Stimulated activated CD8-positive, alpha-beta memory T cell treated with anti-CD3 and anti-CD28 coated beads, Interleukin-12 subunit alpha, Interleukin-12 subunit beta, amount 100 ng/mL, for 24 hours (primary cell): Measurements from ENCODE around the gene USP32.

ENCODE experiments used
- DNase-seq: peaks from one replicate; pipeline ENCODE4 v3.0.0-alpha.2; 2020; ENCODE audit errors: extremely low read depth

Gene USP32

DNA sequence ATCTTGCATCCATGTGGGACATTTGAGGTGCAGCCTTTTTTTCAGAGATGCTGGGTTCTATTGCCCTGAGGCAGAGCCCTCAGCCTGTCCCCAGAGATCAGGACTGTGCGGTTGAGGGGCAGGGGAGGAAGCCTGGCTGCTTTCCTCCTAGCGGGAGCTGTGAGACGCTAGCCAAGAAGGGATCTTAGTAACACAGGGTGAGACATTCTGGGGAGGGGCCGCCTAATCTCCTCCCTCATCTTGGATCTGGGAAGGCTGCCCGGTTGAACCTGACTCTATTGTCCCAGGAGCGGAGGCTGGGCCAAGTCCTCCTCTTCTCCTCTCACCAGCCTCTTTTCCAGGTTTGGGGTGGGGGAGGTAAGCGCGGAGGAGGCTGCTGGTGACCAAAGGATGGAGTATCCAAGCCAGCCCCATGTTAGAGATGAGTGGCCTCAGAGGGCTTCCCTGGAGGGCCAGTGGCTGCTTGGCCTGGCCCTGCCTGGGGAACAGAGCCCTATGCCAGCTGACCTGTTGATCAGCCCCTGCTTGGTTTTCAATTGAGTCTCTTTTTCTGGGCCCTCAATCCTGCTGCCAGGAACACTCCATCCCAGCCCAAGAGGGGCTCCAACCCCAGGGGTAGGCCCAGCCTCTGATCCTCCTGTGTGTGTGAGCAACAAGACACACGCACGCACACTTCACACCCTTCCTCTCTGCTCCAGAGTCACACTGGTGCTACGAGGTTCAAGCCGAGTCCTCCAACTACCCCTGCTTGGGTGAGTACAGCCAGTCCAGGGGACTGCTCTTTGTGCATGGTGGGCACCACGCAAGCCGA is 237.1 kb downstream of the USP32 start:
- DNase-seq, result no peak

DNA sequence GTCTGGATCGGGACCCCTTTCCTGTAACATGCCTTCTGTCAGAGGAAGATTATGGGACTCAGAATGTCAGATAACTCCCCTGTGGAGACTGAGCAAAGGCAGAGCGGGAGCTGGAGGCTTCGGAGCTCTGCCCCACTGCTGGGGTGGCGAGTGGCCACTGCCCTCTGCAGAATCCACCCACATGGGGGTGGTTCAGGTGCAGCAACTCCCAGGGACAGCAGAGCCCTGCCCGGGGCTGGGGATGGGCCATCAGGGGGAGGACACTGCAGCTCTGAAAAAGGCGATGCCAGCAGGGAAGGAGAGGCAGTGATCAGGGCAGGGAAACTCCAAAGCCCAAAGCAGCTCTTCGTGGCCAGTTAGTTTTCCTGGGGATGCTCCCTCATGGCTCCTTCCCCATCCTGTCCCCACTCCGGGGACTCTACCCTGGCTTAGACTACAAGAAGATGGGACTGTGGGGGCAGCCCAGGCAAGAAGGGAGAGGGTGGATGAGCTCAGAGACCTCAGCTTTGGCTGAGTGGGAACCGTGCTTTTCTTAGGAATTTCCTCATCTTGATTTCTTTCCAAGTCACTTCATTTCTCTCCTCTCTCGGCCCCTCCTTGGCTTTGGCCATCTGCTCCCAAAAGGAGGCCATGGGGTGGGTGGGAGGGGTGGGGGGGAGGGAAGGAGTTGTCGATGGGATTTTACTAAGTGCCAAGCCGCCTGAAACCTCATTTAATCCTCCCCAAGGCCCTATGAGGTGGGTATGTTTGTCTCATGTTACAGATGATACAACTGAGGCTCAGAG is 238.1 kb downstream of the USP32 start:
- no peak for DNase-seq

DNA sequence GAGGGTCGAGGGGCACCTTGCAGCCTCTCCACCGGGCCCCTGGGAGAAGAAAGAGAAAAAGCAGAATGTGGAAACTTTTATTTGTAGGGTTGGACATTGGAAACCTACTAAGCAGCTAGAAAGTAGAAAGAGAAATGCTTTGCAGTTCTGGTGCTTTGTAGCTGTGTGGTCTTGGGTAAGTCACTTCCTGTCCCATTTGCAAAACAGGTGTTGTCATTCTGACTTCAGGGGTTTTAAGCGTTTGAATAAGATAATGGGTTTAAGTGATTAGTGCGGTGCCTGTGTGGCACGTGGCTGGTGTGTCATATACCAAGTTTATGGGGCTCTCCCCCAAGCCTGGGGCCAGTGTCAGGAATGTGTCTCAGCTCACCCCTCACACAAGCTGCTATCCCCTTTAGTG is 240.6 kb downstream of the USP32 start:
- DNase-seq, result no peak

DNA sequence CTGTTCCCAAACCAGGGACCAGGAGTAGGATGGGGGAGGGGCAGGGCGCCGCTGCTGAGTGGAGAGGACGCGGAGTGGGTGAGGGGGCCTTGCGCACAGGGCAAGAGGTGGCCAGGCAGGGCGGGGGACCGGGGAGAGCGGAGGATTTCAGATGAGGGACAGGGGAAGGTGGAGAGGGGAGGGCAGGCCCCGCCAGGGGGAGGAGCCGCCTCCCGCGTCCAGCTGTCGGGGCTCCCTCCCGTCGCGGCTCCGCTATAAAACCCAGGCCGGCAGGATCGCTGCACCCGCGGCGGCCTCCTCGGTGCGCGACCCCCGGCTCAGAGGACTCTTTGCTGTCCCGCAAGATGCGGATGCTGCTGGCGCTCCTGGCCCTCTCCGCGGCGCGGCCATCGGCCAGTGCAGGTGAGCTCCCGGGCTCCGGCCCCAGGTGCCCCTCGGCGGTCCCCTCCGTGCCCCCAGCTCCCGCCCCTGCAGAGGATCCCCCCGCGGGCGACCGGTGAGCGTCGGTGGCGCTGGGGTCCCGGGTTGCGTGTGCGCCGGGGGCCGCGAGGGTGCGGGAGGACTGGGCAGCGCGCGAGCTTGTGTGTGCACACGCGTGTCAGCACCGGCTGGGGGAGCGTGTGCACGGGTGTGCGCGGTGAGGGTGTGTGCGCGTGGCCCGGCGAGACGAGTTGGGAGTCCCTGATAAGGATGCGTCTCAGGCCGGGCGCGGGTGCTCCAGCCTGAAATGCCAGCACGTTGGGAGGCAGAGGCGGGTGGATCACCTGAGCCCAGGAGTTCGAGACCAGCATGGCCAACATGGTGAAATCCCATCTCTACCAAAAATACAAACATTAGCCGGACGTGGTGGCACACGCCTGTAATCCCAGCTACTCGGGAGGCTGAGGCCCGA is 242.0 kb downstream of the USP32 start, which contains the start of gene CA4:
CA4 (plus strand) TSS at position 283 of the 892 bp plus-strand sequence; CDS start at position 345, 62 bp downstream.
- DNase-seq, result no peak

DNA sequence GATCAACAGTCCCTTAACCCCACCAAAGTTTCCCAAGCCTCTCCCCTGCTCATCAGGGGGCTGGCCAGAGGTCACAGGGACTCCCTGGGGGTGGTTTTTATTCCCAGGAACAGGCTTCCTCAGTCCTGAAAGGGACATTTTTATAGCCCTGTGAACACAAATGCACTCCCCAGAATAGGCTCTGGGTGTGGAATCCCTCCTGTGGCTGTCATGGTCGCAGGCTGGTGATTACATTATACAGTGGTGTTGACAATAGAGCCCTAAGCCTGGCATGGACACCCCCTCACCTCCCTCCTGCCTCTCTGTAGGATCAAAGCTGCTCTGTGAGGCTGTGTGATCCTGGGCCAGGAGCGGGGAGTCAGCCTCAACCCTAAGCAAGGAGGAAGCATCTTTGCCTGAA is 243.6 kb downstream of the USP32 start:
- no peak for DNase-seq

DNA sequence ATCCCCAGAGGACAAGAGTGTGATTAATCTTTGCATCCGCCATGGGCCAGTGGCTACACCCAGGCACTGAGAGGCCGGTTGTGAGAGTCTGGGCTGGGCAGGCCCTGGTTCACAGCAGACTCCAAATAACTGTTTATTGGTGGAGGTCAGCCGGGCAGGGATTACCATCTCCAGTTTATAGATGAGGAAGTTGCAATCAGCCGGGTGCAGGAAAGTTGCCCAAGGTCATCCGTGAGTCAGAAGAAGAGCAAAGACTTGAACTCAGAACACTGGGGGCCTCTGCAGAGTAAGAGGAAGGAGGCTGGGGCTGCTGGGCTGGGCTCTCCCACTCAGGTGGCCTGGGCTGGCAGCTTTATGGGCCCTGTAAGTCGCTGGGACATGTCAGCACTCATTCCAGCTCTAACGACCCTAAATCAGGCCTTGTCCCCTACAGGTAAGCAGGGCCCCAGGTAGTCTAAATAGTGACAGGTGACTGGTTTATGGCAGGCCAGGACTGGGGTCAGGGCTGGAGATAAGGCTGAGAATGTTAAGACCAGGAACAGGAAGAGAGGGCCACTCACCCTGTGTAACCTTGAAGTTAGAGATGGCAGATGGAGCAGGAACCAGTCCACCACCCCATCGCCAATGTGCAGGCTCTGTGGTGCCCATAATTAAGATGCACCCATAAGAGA is 244.2 kb downstream of the USP32 start:
- DNase-seq, result no peak

DNA sequence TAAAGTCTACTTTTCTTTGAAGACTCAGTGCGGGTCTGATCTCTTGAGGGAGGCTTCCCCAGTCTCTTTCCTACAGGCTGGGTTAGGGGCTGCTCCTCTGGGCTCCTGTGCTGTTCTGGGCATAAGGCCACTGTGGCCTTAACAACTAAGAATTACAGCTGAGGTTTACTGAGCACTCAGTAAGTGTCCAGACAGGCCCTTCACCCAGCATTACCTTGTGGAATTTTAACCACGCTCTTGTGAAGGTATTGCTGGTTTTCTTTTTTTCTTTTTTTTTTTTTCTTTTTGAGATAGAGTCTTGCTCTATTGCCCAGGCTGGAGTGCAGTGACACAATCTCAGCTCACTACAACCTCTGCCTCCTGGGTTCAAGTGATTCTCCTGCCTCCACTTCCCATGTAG is 245.7 kb downstream of the USP32 start:
- DNase-seq, result no peak

DNA sequence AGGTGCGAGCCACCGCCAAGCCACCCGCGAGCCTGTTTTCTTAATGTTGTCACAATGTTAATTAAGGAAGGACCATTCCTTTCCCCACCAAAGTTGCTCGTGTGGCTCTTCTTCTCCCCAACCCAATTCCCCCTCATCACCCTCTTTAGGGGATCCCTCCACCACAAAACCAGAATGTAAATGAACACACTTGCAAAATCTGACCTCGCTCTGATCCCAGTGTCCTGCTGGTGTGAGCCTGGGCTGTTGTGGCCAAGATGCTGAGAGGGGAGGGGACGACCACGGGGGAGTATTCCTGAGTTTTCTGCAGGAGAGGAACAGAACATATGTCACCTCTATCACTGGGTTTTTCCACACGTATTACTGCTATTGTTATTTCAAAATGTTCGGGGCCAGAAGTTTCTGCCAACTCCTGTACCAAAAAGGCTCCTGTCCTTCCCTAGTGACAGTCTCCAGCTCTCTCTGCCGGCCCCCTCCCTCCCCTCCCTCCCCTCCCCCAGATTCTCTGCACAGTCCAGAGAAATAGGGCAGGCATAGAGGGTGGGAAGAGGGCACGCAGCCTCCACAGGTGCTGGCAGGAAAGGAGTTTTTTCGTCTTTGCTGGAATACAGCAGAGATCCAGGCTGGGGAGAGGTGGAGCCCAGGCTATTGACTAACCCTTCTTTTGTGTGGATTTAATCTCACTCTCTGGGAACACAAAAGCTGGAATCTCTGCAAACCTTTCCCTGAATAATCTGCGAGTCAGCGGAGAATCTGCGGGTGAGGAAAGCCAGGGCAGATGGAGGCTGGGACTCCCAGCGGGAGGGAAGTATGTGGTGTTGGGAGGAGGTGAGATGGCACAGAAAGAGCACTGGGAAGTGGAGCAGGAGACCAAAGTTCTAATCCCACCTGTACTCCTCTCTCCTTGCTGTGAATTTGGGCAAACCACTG is 246.7 kb downstream of the USP32 start:
- no peak for DNase-seq

DNA sequence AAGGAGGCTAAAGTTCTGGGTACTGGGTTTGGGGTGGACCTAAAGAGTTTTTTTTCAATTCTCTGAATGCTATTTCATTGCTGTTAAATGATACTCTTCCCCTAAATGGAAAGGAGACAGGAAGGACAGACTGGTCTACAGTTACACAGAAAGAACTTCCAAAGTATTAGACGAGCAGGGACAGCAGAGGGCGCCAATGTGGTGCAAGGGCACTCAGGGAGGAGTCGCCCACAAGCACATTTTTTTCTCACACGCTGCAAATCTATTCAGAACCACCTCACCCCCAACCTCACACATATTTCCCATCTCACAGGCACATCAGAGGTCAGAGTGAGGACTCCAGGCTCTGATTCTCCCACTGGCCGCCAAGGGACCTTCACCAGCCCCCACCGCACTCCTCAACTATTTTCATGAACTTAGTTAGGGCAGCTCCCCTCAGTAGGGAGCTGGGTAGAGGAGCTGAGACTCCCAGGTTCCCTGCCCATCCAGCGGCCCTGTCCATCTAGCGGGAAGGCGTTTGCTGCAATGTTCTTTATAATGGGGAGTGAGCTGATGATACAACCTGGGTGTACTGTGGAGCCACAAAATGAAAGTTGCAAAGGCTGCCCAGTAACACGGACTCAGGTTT is 248.9 kb downstream of the USP32 start:
- DNase-seq, result peak; percentile 51

DNA sequence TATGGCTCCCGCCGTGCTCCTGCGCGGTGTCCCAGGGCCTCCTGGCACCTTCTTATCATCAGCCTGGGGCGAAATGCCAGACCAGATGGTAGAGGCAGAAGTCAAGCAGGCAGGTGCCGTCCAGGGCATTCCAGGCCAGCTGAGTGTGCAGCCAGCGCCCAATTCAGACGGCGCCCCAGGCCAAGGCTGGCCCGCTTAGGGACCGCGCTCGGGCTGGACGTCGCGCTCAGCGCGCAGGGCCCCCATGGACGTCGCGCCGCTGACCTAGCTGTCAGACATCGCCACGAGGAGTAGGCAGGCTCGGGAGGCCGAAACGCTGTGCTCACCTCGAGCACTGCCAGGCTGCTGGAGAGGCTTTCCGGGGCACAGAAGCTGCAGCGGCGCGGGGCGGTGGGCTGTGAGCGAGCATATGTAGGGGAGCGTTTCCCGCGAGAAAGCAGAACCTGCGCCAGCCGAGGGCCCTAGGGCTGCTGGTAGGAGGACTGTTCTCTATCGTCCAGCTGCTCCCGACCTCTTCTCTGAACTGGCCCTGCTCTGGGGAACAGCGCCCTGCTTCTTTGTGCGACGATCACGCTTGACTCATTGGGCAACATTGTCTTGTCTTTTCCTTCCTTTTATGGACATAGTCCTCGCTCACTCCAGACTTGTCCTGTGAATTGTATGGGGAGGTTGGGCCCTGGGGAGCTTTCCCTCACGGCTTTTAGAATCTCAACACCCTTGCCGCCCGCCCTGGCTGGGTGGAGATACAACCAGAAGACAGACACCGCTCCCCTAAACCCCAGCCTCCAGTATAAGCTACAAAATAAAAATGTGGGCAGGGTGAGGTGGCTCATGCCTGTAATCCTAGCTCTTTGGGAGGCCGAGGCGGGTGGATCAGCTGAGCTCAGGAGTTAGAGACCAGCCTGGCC is 250.6 kb downstream of the USP32 start:
- no peak for DNase-seq

DNA sequence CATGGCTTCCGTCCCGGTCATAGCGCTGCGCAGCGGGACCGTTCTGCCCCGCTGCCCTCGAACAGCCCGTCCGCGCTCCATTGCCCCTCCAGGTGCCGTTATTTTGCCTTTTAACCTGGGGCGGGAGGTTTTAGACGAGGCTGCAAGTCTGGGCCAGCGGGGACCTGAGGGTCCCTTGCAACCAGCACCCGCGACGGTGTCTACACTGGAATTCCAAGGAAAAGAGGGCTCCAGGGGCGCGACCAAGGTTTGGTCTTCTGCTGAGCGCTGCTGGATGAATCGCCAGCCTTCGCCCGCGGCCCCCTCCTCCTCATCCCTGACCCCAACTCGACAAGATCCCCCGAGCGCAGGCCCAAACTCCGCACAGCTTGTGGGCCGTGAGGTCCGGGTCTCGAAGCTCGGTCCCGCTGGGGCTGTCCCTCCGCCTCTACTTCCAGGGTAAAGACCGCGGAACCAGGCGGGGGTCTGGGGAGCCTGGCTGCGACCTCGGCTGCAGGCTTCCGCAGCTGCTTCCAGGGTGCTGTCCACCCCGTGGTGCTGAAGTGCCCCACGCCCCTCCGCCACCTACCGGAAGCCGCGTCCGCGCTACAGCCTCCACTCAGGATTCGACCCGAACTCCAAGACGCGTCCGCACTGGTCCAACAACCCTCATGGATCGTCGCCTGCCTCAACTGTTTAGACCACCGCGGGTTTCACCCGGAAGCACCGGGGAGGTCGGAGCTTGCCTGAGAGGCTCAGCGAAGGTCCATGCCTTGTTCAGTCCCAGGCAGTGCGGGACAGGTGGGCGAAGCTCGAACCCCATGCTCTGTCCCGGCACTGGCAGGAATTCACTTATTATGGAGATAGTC is 252.3 kb downstream of the USP32 start:
- peak; percentile 26 for DNase-seq

DNA sequence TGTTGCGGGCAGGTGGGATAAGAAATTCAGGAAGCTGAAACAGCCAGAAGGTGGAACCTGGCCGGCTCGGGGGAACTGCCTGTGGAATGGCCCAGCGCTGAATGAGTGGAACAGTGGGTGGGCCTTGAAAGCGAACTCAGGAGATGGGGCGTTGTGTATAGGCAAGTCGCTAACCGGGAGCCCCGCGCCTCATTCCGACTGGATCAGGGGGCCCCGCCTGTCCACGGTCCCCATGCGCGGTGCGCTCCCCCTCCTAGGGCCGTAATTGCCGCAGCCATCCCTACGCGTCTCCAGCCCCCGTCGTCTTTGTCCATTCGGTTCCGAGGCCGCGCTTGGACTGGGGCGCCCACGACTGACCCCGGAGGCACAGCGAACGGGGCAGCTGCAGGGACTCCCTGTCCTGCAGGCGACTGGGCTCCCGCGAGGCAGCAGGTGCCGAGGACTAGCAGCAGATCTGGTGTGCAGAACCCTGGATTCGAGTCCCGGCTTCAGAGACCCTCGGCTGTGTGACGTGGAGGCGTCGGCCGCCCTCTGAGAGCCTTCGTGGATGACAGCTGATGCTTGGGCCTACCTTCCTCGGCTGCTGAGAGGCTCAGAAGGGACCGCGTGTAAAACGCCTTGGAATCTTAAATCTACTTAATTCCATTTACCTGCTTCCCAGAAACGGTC is 253.0 kb downstream of the USP32 start:
- no peak for DNase-seq

DNA sequence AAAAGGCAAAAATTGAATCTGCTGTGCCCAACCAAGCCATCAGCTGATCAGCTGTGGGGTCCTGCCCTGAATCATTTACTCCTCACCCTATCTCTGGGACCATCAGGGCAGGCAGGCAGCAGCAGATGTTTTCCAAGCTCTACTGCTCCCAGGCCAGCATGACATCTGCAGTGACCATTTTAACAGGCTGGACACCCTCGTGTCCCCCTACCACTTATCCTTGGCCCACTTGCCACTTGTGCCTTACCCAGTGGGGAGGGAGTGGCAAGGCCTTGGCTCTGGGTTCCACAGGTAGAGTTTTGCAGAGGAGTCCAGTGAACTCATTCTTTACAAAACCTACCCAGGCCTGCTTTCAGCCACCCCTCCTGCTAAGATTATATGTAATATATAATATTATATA is 254.2 kb downstream of the USP32 start:
- no peak for DNase-seq

DNA sequence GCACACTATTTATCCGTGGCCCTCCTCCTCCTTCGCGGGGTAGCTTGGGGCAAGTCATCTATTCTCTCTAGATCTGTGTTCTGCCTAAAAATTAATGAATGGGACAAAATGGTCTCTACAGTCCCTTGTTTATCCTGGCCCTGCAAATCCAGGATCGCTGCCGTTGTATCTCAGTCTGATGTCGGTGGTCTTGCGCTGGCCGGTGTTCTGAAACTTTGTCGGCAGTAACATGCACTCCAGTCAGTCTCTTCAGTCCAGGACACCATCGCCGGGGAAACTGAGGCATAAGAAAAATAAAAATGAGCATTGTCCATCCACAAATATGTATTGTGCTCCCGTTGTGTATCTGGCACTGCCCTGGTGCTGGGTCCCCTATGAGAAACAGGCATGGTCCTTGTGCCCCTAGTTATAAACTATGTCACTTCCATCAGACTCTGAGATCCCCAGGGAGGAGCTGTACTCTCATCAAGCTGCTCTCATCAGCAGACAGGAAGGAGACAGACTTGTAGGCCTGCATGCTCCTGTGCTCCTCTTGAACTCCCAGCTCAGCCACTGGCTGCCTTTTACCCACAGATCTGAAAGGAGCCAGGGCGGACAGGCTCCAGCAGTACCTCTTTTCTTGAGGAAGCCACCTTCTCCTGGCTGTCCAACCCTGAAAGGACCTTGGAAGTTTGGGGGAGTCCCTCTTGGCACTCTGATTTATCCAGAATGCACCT is 255.8 kb downstream of the USP32 start:
- no peak for DNase-seq

DNA sequence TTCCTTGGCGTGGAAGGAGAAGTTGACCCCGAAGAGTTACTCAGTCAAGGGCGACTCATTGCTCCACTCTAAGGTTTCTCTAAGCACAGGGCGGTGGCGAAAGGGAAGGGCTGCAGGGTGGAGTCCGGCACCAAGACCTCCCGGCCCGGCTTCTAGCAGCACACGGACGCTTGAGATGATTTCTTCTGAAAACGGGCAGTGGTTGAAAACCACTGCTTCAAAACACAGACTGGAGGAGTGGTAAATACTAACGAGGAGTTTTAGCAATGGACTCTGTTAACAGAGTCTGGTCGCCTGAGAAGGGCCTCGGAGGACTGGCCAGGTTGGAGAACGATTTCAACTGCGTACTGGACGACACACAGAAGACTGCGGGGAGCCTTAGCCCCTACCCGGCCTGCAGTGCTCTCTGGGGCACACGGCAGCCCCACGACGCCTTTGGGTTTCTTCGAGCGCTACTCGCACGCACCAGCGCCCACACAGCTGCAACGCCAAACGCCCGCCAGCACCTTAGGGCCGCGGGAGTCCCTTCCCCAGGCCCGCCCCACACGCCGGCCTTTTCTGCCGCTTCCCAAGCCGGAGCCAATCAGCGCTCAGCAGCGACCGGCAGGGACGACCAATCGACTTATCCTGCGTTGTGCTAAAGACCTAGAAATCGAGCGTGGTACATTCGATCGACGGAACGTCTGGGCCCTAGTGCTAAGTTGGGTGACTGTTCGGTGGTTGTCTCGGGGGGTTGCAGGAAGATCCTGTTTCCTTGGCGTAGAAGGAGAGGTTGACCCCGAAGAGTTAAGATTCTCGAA is 256.6 kb downstream of the USP32 start:
- DNase-seq, result peak; percentile 45
